NB4 (cell line): Measurements from ENCODE around the gene ZNF668.

Experiments
- DNase-seq: peaks from one replicate; pipeline ENCODE4 v3.0.0; 2010; ENCODE audit warnings: low read depth
- H3K4me3 ChIP-seq: one replicate; pipeline ENCODE4 v1.5.1; 2011; ENCODE audit warnings: mild to moderate bottlenecking, low read depth, low read length, moderate library complexity
- CTCF ChIP-seq: IDR thresholded peaks from one replicate; pipeline ENCODE4 v1.5.1; 2012; ENCODE audit warnings: low read depth, low read length
- MAX ChIP-seq: IDR thresholded peaks from 2 replicates; pipeline ENCODE4 v1.6.1; 2011; ENCODE audit warnings: low read depth, low read length
- MYC ChIP-seq: IDR thresholded peaks from 2 replicates; pipeline ENCODE4 v1.6.1; 2011; ENCODE audit warnings: low read depth, low read length
- POLR2A ChIP-seq: IDR thresholded peaks from 2 replicates; pipeline ENCODE4 v1.6.1; 2011; ENCODE audit warnings: mild to moderate bottlenecking; ENCODE audit not compliant: insufficient read length; ENCODE audit errors: extremely low read depth

Gene ZNF668

GRCh38 chr16:31078597-31079341 lies 4.7 kb upstream of the ZNF668 start:
- TF ChIP-seq MAX (0 out of 2 replicates have a peak, but pooled peaks have one; percentile 13), MYC (no peak)
- peak; percentile 83 for DNase-seq
- H3K4me3 ChIP-seq: peak overlapping the region; percentile 56

GRCh38 chr16:31077592-31078396 lies 3.8 kb upstream of the ZNF668 start:
- no peak for DNase-seq
- no peak for TF ChIP-seq POLR2A
- TF ChIP-seq CTCF: peak; percentile 11
- no peak overlapping the region for H3K4me3 ChIP-seq

GRCh38 chr16:31077024-31077423 lies 3.0 kb upstream of the ZNF668 start:
- TF ChIP-seq POLR2A (no peak), MAX (no peak), CTCF (no peak), MYC (no peak)
- H3K4me3 ChIP-seq: no peak overlapping the region
- DNase-seq: no peak

- no peak for TF ChIP-seq CTCF
- no peak for TF ChIP-seq POLR2A
- TF ChIP-seq MAX: no peak
- no peak for TF ChIP-seq MYC
- H3K4me3 ChIP-seq: no peak overlapping the region
- DNase-seq: no peak
These were observed 2.3 kb upstream of the ZNF668 start for GRCh38 chr16:31076319-31076718.

- H3K4me3 ChIP-seq: peak overlapping the region; percentile 87
- DNase-seq: no peak
- TF ChIP-seq POLR2A: no peak
- peak; percentile 28 for TF ChIP-seq MYC
These were observed 759 bp upstream of the ZNF668 start for GRCh38 chr16:31074814-31075183.

- DNase-seq: peak; percentile 94
- TF ChIP-seq POLR2A: no peak
- peak overlapping the region; percentile 87 for H3K4me3 ChIP-seq
These were observed 684 bp downstream of the ZNF668 start for GRCh38 chr16:31073142-31073969.

- peak; percentile 63 for DNase-seq
- TF ChIP-seq MAX (no peak), CTCF (no peak), MYC (no peak), POLR2A (no peak)
- H3K4me3 ChIP-seq: peak overlapping the region; percentile 87
These were observed 1.4 kb downstream of the ZNF668 start for GRCh38 chr16:31072540-31073141.
